ENCODE measurements around the gene NUP153.

Gene NUP153

GRCh38 chr6:17656092-17656491, 50.6 kb downstream of the NUP153 start:
- no peak for DNase-seq

GRCh38 chr6:17653198-17653882, 53.4 kb downstream of the NUP153 start:
- DNase-seq, result no peak

GRCh38 chr6:17650656-17651309, 55.9 kb downstream of the NUP153 start:
- no peak for DNase-seq

- DNase-seq, result no peak
These were observed 58.0 kb downstream of the NUP153 start for GRCh38 chr6:17648745-17649144.

- no peak for DNase-seq
These were observed 66.2 kb downstream of the NUP153 start for GRCh38 chr6:17640477-17640917.

- no peak for DNase-seq
These were observed 68.5 kb downstream of the NUP153 start for GRCh38 chr6:17638212-17638715.

GRCh38 chr6:17635568-17635967, 71.2 kb downstream of the NUP153 start:
- no peak for DNase-seq

- no peak for DNase-seq
These were observed 73.1 kb downstream of the NUP153 start for GRCh38 chr6:17633465-17634188.

- DNase-seq, result no peak
These were observed 73.8 kb downstream of the NUP153 start for GRCh38 chr6:17632934-17633333.

GRCh38 chr6:17630511-17631073, 76.1 kb downstream of the NUP153 start:
- DNase-seq, result no peak

- no peak for DNase-seq
These were observed 76.8 kb downstream of the NUP153 start for GRCh38 chr6:17629824-17630510.

GRCh38 chr6:17628873-17629272, 77.9 kb downstream of the NUP153 start:
- DNase-seq, result no peak

- DNase-seq, result no peak
These were observed 82.3 kb downstream of the NUP153 start for GRCh38 chr6:17624396-17624795.

GRCh38 chr6:17622144-17622543, 84.6 kb downstream of the NUP153 start:
- DNase-seq, result no peak

GRCh38 chr6:17621003-17621402, 85.7 kb downstream of the NUP153 start:
- no peak for DNase-seq

- no peak for DNase-seq
These were observed 90.9 kb downstream of the NUP153 start for GRCh38 chr6:17615794-17616193.

- DNase-seq, result no peak
These were observed 94.7 kb downstream of the NUP153 start for GRCh38 chr6:17612048-17612447.

GRCh38 chr6:17610835-17611234, 95.9 kb downstream of the NUP153 start:
- no peak for DNase-seq

- no peak for DNase-seq
These were observed 100.1 kb downstream of the NUP153 start for GRCh38 chr6:17606606-17607005.

- DNase-seq, result no peak
These were observed 103.8 kb downstream of the NUP153 start for GRCh38 chr6:17602888-17603287.

GRCh38 chr6:17601386-17601703, 105.4 kb downstream of the NUP153 start:
- no peak for DNase-seq

GRCh38 chr6:17600527-17601385, 106.0 kb downstream of the NUP153 start:
- peak; percentile 36 for DNase-seq
